Astrocyte of the cerebellum (primary cell): ENCODE data around the gene NOVA1.

ENCODE experiments used
- DNase-seq: peaks from one replicate; pipeline ENCODE4 v3.0.0-alpha.2; 2011; ENCODE audit warnings: low read depth
- H3K4me3 ChIP-seq: 2 replicates; pipeline ENCODE4 v1.5.1; 2011; ENCODE audit warnings: mild to moderate bottlenecking, low read depth, low read length, moderate library complexity
- in situ Hi-C: cut with HindIII; loops from 2 replicates; pipeline ENCODE4 v1.10.0; 2017; ENCODE audit warnings: low sequenced_read_pairs
- TF ChIP-seq, protein P1 (sequence below): IDR thresholded peaks from 2 replicates; pipeline ENCODE4 v1.5.1; 2012; ENCODE audit warnings: low read length, low read depth, moderate library complexity, mild to moderate bottlenecking; ENCODE audit errors: missing control alignments

The NOVA1 gene

DNA sequence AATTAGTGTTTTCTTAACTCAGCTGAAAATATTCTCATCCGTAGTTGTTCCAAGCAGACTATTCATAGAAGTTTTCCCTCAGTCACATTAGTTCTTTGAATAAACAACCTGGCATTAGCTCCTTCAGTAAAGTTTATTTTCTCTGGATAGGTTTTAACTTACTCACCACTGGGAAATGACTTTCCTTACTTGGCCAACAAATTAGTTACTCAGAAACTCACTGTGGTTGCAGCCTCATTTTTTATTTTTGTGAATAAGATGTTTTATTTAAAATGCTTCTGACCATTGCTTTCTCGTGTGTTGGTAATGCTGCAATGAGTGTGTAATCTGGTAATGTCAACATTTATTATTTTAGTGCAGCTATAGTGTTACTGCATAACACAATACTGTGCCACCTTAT is 74.9 kb downstream of the NOVA1 start:
- DNase-seq: peak; percentile 72
- no peak overlapping the region for H3K4me3 ChIP-seq
- TF ChIP-seq, protein P1, sequence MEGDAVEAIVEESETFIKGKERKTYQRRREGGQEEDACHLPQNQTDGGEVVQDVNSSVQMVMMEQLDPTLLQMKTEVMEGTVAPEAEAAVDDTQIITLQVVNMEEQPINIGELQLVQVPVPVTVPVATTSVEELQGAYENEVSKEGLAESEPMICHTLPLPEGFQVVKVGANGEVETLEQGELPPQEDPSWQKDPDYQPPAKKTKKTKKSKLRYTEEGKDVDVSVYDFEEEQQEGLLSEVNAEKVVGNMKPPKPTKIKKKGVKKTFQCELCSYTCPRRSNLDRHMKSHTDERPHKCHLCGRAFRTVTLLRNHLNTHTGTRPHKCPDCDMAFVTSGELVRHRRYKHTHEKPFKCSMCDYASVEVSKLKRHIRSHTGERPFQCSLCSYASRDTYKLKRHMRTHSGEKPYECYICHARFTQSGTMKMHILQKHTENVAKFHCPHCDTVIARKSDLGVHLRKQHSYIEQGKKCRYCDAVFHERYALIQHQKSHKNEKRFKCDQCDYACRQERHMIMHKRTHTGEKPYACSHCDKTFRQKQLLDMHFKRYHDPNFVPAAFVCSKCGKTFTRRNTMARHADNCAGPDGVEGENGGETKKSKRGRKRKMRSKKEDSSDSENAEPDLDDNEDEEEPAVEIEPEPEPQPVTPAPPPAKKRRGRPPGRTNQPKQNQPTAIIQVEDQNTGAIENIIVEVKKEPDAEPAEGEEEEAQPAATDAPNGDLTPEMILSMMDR: no peak
- in situ Hi-C loops: no loop called here

GRCh38 chr14:26517771-26518170 is 80.1 kb downstream of the NOVA1 start:
- DNase-seq: no peak
- TF ChIP-seq, protein P1: no peak
- in situ Hi-C loops: no loop called here

DNA sequence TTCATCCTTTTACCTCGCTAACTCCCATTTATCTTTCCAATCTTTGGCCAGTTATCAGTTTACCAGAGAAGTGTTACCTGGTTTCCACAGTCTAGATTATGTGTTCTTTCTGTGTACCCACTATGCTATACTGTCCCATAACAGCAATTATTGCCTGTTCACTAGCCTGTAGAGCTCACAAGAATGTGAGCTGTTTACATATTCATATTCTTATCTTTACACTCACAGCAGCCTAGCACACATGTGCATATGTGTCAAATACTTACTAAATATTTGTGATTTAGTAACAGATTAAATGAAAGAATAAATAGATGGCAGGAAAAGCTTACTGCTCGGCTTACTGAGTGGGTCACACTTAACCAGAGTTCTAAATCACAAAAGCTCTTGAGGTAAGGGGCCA is 97.8 kb downstream of the NOVA1 start:
- DNase-seq: no peak
- no peak overlapping the region for H3K4me3 ChIP-seq
- TF ChIP-seq, protein P1: no peak
- in situ Hi-C loops: no loop called here

More at GRCh38 chr14:26517771-26518170, 80.1 kb downstream of the NOVA1 start:
- H3K4me3 ChIP-seq: no peak overlapping the region

GRCh38 chr14:26499546-26499945 is 98.3 kb downstream of the NOVA1 start:
- no peak overlapping the region for H3K4me3 ChIP-seq
- DNase-seq: no peak
- in situ Hi-C loops: no loop called here
- TF ChIP-seq, protein P1: no peak

GRCh38 chr14:26486922-26487321 is 110.9 kb downstream of the NOVA1 start:
- no peak for DNase-seq
- in situ Hi-C loops: no loop called here
- TF ChIP-seq, protein P1: no peak
- H3K4me3 ChIP-seq: no peak overlapping the region

DNA sequence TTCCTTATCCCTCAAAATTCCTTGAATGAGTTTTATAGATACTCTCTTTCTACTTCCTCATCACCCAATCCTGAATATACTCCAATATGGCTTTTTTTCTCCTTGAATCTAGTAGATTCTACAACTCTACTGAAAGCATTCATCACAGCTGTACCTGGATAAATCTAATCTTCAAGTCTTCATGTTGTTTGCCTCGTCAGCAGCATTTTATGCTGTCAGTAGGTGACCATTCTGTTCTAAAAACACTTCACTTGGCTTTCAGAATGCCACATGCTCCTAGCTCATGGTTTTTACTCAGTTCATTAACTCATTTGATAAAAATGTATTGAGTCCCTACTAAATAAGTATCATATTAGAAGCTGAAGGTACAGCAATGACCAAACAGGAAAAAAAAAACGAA is 113.3 kb downstream of the NOVA1 start:
- in situ Hi-C loops: no loop called here
- H3K4me3 ChIP-seq: no peak overlapping the region
- TF ChIP-seq, protein P1: no peak
- DNase-seq: no peak

DNA sequence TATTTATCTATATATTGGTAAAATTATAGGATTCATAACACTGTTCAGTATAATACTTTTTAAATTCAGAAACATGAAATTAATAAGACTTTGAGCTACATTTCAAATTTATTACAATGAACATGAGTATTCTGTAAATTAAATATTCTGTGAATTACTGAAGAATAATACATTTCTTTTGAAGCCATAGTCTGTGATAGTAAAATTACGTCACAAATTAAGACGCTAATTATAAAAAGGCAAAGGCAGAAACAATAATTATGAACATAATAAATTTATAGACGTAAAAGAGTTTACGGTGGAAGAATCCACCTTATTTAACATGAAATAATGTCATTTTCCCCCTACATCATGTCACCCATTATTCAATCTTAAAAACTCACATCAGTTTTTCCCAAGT is 118.9 kb downstream of the NOVA1 start:
- H3K4me3 ChIP-seq: no peak overlapping the region
- in situ Hi-C loops: no loop called here
- no peak for DNase-seq
- TF ChIP-seq, protein P1: no peak
